ENCODE results near the gene CYP2C18. TPM values are rescaled to one million over a fixed set of nuclear protein-coding genes. Genes with fewer than 3 reads are reported as not detected.
"Not testable (repeated sequence)": the region's sequence is repeated elsewhere in the genome, so short reads cannot be mapped to it uniquely, and the experiment has no call there.

The CYP2C18 gene
- total RNA-seq, 2 experiments from 2014 or later = 0.27 to 0.71 TPM

DNA sequence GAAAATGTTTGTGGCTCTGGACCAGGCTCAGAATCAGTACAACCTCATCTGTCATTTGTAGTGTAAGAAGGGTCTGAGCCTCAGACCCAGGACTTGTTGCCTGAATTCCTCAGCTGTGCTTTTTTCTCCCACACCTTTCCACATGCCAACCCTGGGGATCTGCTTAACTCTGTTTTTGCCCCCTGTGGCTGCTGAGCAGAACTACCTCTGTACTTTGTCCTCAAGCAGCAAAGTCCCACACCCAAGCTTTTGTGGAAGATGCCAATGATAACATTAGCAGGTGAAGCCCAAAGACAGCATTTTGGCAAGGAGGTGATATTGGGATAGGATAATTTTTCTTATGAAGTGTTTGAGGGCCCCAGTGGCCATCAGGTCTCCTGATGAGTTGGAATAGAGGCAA lies 5.8 kb upstream of the CYP2C18 start:
- Mint-ChIP-seq H3K27ac (no peak overlapping the region), H3K4me1 (ENCODE audit: low read depth) (no peaks in the 10 kb centered on the region), H3K4me3 (no peak overlapping the region), H3K27me3 (no peaks in the 10 kb centered on the region), H3K9me3 (no peaks in the 10 kb centered on the region), H3K36me3 (no peaks in the 10 kb centered on the region)
- intact Hi-C loops (cut with micrococcal nuclease) = no loop called here
- DNase-seq = no peak
- CTCF ChIA-PET = no interaction called here
- POLR2A ChIA-PET = no interaction called here

DNA sequence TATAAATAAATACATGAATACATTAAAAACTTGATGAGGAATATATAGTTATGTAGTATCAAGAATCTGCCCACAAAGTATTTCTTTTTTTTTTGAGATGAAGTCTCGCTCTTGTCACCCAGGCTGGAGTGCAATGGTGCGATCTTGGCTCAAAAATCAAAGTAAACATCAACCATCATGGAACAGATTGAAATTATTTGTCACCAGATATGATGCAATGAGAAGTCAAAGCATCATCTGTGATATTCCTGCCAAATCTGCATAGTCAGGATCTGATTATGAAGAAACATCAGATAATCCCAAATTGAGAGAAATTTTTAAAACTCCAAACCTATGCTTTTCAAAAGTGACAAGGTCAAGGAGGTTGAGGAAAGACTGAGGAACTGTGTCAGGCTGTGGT lies 5.1 kb upstream of the CYP2C18 start:
- Mint-ChIP-seq H3K4me1 (ENCODE audit: low read depth) (no peaks in the 10 kb centered on the region), H3K27me3 (no peaks in the 10 kb centered on the region), H3K36me3 (no peaks in the 10 kb centered on the region), H3K4me3 (no peak overlapping the region), H3K9me3 (no peaks in the 10 kb centered on the region), H3K27ac (no peak overlapping the region)
- intact Hi-C loops (cut with micrococcal nuclease) = no loop called here
- ChIA-PET CTCF (no interaction called here), POLR2A (no interaction called here)
- DNase-seq = no peak

DNA sequence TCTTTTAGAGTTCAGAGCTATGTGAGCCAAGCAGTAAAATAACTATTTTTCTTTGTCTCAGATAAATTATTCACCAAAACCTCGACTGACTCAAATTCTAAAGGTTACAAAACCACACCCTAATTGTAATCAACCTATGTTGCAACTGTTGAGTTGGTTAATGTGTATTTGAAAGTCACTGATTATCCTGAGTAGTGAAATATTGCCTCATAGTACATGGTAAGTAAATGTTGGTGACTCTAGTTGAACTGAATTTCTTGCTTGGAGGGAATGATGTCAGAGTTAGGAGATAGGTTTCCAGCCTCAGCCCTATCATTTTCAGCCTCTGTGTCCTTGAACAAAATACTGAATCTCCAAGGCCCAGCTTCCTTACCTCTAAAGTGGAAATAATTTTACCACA lies 3.0 kb upstream of the CYP2C18 start:
- Mint-ChIP-seq H3K4me3 (no peak overlapping the region), H3K4me1 (ENCODE audit: low read depth) (no peaks in the 10 kb centered on the region), H3K9me3 (no peaks in the 10 kb centered on the region), H3K27me3 (no peaks in the 10 kb centered on the region), H3K36me3 (no peaks in the 10 kb centered on the region), H3K27ac (no peak overlapping the region)
- intact Hi-C loops (cut with micrococcal nuclease) = no loop called here
- CTCF ChIA-PET = no interaction called here
- no peak for DNase-seq
- POLR2A ChIA-PET = no interaction called here

DNA sequence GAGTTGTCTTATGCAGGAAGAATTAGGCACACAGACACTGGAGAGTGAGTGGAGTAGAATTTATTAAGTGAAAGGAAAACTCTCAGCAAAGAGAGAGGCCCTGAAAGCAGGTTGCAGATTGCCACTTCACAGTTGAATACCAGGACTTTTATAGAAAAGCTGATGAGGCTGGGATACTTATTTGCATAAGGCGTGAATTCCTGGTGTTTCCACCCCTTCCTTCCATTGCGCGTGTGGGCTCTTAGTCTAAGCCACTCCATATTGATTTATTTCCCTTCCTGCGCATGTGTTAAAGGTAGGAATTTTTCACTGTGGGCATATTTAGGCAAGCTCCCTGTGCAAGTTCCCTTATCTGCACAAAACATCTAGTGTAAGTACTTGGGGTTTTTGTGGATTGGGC lies 893 bp upstream of the CYP2C18 start:
- H3K9me3 Mint-ChIP-seq; H3K36me3 Mint-ChIP-seq; CTCF ChIA-PET; intact Hi-C loops (cut with micrococcal nuclease); DNase-seq; H3K27ac Mint-ChIP-seq; H3K4me3 Mint-ChIP-seq; H3K4me1 Mint-ChIP-seq (ENCODE audit: low read depth); H3K27me3 Mint-ChIP-seq; POLR2A ChIA-PET: not testable (repeated sequence)

DNA sequence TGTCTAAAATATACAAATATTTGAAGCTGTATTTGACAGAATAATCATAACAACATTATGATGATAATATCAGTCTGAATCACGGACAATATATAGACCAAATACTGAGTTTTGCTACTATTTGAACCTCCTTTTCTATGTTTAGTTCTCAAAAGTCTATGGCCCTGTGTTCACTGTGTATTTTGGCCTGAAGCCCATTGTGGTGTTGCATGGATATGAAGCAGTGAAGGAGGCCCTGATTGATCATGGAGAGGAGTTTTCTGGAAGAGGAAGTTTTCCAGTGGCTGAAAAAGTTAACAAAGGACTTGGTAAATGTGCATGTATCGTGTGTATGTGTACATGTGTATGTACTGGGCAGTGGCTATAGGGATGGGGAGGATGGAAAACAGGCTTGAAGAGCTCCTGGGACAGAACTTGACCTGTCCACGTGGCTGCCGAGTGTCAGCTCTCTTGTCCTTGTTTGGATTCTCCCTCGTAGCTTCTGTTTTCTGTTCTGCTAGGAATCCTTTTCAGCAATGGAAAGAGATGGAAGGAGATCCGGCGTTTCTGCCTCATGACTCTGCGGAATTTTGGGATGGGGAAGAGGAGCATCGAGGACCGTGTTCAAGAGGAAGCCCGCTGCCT lies 4.2 kb downstream of the CYP2C18 start:
- H3K4me1 Mint-ChIP-seq (ENCODE audit: low read depth) = no peaks in the 10 kb centered on the region
- H3K27me3 Mint-ChIP-seq = no peaks in the 10 kb centered on the region
- ChIA-PET CTCF (no interaction called here), POLR2A (no interaction called here)
- H3K9me3 Mint-ChIP-seq = no peaks in the 10 kb centered on the region
- H3K4me3 Mint-ChIP-seq = no peak overlapping the region
- no peaks in the 10 kb centered on the region for H3K36me3 Mint-ChIP-seq
- no peak overlapping the region for H3K27ac Mint-ChIP-seq
- DNase-seq = no peak
- intact Hi-C loops (cut with micrococcal nuclease) = no loop called here

DNA sequence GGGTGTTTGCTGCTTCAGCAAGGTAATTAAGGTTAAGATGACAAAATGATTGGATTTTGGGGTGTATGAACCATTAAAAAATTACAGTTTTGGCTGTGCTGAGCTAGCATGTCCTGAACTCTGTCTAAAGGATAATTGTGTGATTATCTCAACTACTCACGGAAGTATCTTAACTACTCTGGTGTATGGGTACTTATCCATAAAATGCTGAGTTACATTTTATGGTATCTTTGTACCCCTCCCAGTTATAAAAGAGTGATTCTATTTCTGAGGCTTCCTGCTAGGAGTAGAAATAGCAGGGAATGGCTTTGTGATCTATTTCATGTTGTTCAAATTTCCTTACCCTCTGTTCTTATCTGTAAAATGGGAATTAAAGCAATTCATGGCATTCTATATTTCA lies 22.6 kb downstream of the CYP2C18 start:
- Mint-ChIP-seq H3K9me3 (no peaks in the 10 kb centered on the region), H3K36me3 (no peaks in the 10 kb centered on the region), H3K27ac (no peak overlapping the region), H3K4me1 (ENCODE audit: low read depth) (no peaks in the 10 kb centered on the region), H3K27me3 (no peaks in the 10 kb centered on the region), H3K4me3 (no peak overlapping the region)
- intact Hi-C loops (cut with micrococcal nuclease) = no loop called here
- CTCF ChIA-PET = interaction anchor here (0.6 kb wide), 1 partner anchor 889 kb away, joined by 3 read pairs; no protein-coding TSS in a partner anchor
- POLR2A ChIA-PET = no interaction called here
- no peak for DNase-seq

DNA sequence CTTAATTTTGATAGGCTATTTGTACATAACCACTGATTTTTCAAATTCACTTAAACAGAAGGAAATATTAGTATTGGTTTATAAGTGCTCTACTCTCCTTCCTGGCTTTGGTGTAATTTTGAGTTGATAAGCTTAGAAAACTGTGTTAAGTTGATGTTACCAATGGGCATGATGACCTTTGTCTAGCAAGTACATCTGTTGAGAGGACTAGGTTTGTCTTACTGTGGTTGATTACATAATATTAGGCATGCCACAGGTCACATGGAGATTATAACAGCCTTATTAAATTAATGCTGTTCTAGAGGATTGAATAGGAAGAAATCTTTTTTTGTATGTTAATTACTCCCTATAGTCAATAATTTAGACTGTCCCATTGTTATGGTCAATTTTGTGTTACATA lies 27.0 kb downstream of the CYP2C18 start:
- POLR2A ChIA-PET = no interaction called here
- no peaks in the 10 kb centered on the region for H3K27me3 Mint-ChIP-seq
- H3K4me1 Mint-ChIP-seq (ENCODE audit: low read depth) = no peaks in the 10 kb centered on the region
- CTCF ChIA-PET = no interaction called here
- H3K36me3 Mint-ChIP-seq = no peaks in the 10 kb centered on the region
- no peak overlapping the region for H3K4me3 Mint-ChIP-seq
- intact Hi-C loops (cut with micrococcal nuclease) = no loop called here
- peaks cover 2% of the 10 kb centered on the region for H3K9me3 Mint-ChIP-seq
- H3K27ac Mint-ChIP-seq = no peak overlapping the region
- no peak for DNase-seq

DNA sequence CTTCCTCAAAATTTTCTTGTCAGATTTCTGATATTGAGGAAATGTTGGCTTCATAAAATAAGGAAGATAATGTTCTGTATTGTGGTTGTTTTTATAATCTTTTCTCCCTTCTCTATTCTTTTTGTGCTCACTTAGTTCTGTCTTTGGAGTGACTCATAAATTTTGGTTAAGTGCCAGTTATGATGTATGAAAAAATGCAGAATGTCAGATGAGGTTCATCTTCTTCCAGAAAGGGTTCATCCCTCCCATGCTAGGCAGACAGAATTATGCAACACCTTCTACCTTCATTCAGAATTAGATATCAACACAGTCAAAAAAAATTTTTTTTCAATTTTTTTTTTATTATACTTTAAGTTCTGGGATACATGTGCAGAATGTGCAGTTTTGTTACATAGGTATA lies 42.3 kb downstream of the CYP2C18 start:
- H3K9me3 Mint-ChIP-seq = no peaks in the 10 kb centered on the region
- DNase-seq = no peak
- no peaks in the 10 kb centered on the region for H3K27me3 Mint-ChIP-seq
- H3K27ac Mint-ChIP-seq = no peak overlapping the region
- no peaks in the 10 kb centered on the region for H3K36me3 Mint-ChIP-seq
- POLR2A ChIA-PET = no interaction called here
- intact Hi-C loops (cut with micrococcal nuclease) = no loop called here
- H3K4me1 Mint-ChIP-seq (ENCODE audit: low read depth) = no peaks in the 10 kb centered on the region
- no peak overlapping the region for H3K4me3 Mint-ChIP-seq
- CTCF ChIA-PET = no interaction called here

DNA sequence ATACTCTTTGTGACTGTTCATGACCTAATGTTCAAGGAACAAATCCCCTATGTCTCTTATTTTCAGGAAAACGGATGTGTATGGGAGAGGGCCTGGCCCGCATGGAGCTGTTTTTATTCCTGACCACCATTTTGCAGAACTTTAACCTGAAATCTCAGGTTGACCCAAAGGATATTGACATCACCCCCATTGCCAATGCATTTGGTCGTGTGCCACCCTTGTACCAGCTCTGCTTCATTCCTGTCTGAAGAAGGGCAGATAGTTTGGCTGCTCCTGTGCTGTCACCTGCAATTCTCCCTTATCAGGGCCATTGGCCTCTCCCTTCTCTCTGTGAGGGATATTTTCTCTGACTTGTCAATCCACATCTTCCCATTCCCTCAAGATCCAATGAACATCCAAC lies 51.7 kb downstream of the CYP2C18 start:
- H3K9me3 Mint-ChIP-seq = no peaks in the 10 kb centered on the region
- no peak overlapping the region for H3K4me3 Mint-ChIP-seq
- ChIA-PET CTCF (no interaction called here), POLR2A (no interaction called here)
- H3K27me3 Mint-ChIP-seq = no peaks in the 10 kb centered on the region
- H3K4me1 Mint-ChIP-seq (ENCODE audit: low read depth) = no peaks in the 10 kb centered on the region
- no peak for DNase-seq
- intact Hi-C loops (cut with micrococcal nuclease) = no loop called here
- H3K36me3 Mint-ChIP-seq = no peaks in the 10 kb centered on the region
- no peak overlapping the region for H3K27ac Mint-ChIP-seq

DNA sequence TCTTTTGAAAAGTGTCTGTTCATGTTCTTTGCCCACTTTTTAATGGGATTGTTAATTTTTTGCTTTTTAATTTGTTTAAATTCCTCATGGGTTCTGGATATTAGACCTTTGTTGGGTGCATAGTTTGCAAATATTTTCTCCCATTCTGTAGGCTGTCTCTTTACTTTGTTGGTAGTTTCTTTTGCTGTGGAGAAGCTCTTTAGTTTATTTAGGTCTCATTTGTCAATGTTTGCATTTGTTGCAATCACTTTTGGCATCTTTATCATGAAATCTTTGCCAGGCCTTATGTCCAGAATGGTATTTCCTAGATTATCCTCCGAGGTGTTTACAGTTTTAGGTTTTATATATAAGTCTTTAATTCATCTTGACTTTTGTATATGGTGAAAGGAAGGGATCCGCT lies 55.1 kb downstream of the CYP2C18 start:
- Mint-ChIP-seq H3K27ac (no peak overlapping the region), H3K4me3 (no peak overlapping the region), H3K9me3 (peaks cover 6% of the 10 kb centered on the region), H3K4me1 (ENCODE audit: low read depth) (no peaks in the 10 kb centered on the region), H3K36me3 (no peaks in the 10 kb centered on the region), H3K27me3 (no peaks in the 10 kb centered on the region)
- no peak for DNase-seq
- ChIA-PET CTCF (no interaction called here), POLR2A (no interaction called here)
- intact Hi-C loops (cut with micrococcal nuclease) = no loop called here

DNA sequence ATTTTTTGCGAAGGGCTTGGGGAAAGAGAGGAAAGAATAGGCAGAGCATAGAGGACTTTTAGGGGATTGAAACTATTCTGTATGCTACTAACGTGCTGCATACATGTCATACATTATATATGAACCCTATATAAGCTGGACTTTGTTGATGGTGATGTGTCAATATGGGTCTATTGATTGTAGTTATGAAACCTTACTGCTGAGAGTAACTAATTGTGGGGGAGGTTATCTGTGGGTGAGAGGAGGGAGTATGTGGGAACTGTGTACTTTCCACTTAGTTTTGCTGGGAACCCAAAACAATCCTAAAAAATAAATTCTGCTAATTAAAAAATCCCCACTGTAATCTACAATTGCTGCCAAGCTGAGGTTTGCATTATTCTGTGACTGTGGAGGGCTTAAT lies 63.6 kb downstream of the CYP2C18 start:
- Mint-ChIP-seq H3K4me3 (no peak overlapping the region), H3K36me3 (no peaks in the 10 kb centered on the region), H3K4me1 (ENCODE audit: low read depth) (no peaks in the 10 kb centered on the region), H3K27ac (no peak overlapping the region), H3K27me3 (no peaks in the 10 kb centered on the region), H3K9me3 (peaks cover 6% of the 10 kb centered on the region)
- no peak for DNase-seq
- intact Hi-C loops (cut with micrococcal nuclease) = no loop called here
- POLR2A ChIA-PET = no interaction called here
- CTCF ChIA-PET = no interaction called here

DNA sequence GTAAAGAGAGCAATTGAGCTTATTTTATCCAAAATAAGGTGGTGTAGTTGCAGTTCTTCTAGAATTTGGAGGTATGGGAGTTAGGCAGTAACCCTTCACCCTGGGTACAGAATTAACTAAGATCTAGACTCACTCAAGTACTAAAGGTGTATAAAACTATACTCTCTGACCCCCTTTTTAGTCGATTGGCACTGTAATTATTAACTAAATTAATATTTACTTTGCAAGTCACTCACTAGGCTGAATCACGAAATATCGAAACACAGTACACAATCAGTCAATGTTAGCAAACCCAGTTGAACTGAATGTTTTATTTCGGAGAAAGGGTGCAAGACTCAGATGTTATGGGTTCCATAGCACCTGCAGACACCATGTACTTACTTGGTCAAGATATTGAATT lies 64.3 kb downstream of the CYP2C18 start:
- Mint-ChIP-seq H3K9me3 (peaks cover 2% of the 10 kb centered on the region), H3K4me3 (no peak overlapping the region), H3K27me3 (no peaks in the 10 kb centered on the region), H3K4me1 (ENCODE audit: low read depth) (no peaks in the 10 kb centered on the region), H3K36me3 (no peaks in the 10 kb centered on the region), H3K27ac (no peak overlapping the region)
- ChIA-PET CTCF (no interaction called here), POLR2A (no interaction called here)
- intact Hi-C loops (cut with micrococcal nuclease) = no loop called here
- DNase-seq = no peak

DNA sequence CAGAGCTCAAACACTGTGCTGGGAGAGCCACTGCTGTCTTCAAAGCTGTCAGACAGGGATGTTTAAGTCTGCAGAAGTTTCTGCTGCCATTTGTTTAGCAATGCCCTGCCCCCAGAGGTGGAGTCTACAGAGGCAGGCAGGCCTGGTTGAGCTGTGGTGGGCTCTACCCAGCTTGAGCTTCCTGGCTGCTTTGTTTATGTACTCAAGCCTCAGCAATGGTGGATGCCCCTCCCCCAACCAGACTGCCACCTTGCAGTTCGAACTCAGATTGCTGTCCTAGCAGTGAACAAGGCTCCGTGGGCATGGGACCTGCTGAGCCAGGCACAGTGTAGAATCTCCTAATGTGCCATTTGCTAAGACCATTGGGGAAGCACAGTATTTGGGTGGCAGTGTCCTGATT lies 74.4 kb downstream of the CYP2C18 start:
- no peak for DNase-seq
- Mint-ChIP-seq H3K9me3 (no peaks in the 10 kb centered on the region), H3K36me3 (no peaks in the 10 kb centered on the region), H3K27ac (no peak overlapping the region), H3K4me3 (no peak overlapping the region), H3K27me3 (no peaks in the 10 kb centered on the region), H3K4me1 (ENCODE audit: low read depth) (no peaks in the 10 kb centered on the region)
- intact Hi-C loops (cut with micrococcal nuclease) = no loop called here
- POLR2A ChIA-PET = no interaction called here
- CTCF ChIA-PET = no interaction called here

Data from activated CD4-positive, alpha-beta memory T cell treated with anti-CD3 and anti-CD28 coated beads for 36 hours (primary cell).